Neural cell (in vitro differentiated cells): ENCODE measurements around the gene MTRFR.
A peak's percentile ranks its signal among the peaks of the same experiment; 100 is the strongest.

Experiments
- EP300 ChIP-seq: fragments of 450-650 bp; conservative IDR thresholded peaks from 2 replicates; pipeline ENCODE4 v1.6.1; 2014; ENCODE audit warnings: antibody characterized with exemption, mild to moderate bottlenecking, moderate library complexity; ENCODE audit not compliant: poor library complexity, severe bottlenecking
- EZH2 ChIP-seq: fragments of 200-600, 300-800 bp; shearing (Covaris generic), sonication (generic); IDR thresholded peaks from 2 replicates; pipeline ENCODE4 v1.6.1; 2014; ENCODE audit warnings: antibody characterized with exemption, low read length, borderline replicate concordance, mild to moderate bottlenecking; ENCODE audit not compliant: insufficient read depth, poor library complexity, severe bottlenecking
- MXI1 ChIP-seq: fragments of 450-650 bp; conservative IDR thresholded peaks from 2 replicates; pipeline ENCODE4 v1.6.1; 2014; ENCODE audit warnings: antibody characterized with exemption, mild to moderate bottlenecking; ENCODE audit not compliant: poor library complexity, severe bottlenecking
- POLR2AphosphoS5 ChIP-seq: IDR thresholded peaks from 2 replicates; pipeline ENCODE4 v1.6.1; 2012
- TAF1 ChIP-seq: IDR thresholded peaks from 2 replicates; pipeline ENCODE4 v1.6.1; 2012; ENCODE audit warnings: low read depth
- TF ChIP-seq, protein P1 (sequence below): fragments of 450-650 bp; IDR thresholded peaks from 2 replicates; pipeline ENCODE4 v1.5.1; 2014; ENCODE audit warnings: antibody characterized with exemption, mild to moderate bottlenecking, moderate library complexity; ENCODE audit not compliant: poor library complexity, severe bottlenecking

DNA sequence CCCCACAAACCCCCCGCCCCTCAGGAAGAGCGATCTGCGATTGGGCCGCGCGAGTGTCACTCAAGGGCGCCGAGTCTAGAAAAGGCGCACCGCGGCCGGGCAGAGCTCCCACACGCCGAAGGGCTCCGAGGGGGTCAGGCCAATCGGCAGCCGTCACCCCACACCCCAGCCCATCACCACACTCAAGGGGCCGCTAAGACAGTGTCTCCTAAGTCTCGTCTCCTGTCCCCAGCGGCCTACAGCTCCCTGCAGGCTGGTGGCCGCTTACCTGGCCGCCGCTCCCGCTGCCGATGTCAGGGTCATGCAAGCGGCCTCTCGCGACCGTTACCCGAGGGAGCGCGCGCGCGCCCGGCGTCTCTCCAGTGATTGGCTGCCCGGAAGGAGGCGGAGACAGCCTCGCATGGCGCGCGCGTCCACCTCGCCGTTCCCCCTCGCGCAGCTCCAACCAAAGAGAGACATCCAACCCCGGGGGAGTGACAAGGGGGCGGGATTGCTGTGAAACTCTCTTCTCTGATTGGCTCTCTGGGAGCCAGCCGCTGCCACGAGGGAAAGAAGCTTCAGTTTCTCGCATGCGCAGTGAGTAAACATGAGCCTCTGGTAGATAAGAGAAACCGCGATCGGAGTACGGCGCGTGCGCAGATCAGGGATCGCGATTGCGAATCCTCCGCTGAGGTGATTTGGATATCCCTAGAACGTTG lies at the start of gene MTRFR, which contains the start of gene MPHOSPH9:
- TF ChIP-seq TAF1 = peak; percentile 95
- TF ChIP-seq, protein P1, sequence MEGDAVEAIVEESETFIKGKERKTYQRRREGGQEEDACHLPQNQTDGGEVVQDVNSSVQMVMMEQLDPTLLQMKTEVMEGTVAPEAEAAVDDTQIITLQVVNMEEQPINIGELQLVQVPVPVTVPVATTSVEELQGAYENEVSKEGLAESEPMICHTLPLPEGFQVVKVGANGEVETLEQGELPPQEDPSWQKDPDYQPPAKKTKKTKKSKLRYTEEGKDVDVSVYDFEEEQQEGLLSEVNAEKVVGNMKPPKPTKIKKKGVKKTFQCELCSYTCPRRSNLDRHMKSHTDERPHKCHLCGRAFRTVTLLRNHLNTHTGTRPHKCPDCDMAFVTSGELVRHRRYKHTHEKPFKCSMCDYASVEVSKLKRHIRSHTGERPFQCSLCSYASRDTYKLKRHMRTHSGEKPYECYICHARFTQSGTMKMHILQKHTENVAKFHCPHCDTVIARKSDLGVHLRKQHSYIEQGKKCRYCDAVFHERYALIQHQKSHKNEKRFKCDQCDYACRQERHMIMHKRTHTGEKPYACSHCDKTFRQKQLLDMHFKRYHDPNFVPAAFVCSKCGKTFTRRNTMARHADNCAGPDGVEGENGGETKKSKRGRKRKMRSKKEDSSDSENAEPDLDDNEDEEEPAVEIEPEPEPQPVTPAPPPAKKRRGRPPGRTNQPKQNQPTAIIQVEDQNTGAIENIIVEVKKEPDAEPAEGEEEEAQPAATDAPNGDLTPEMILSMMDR = no peak
- no peak for TF ChIP-seq EZH2
- peak; percentile 67 for TF ChIP-seq EP300
- peak; percentile 87 for TF ChIP-seq MXI1
- peak; percentile 98 for TF ChIP-seq POLR2AphosphoS5
